GOT3 (cell line): Measurements from ENCODE around the gene HK2.
"Not testable (repeated sequence)": the region's sequence is repeated elsewhere in the genome, so short reads cannot be mapped to it uniquely, and the experiment has no call there.

Experiments used
- DNase-seq: peaks from one replicate; lab custom pipeline; 2025; ENCODE audit warnings: mixed read lengths; lab: John Stamatoyannopoulos, UW

HK2 gene

DNA sequence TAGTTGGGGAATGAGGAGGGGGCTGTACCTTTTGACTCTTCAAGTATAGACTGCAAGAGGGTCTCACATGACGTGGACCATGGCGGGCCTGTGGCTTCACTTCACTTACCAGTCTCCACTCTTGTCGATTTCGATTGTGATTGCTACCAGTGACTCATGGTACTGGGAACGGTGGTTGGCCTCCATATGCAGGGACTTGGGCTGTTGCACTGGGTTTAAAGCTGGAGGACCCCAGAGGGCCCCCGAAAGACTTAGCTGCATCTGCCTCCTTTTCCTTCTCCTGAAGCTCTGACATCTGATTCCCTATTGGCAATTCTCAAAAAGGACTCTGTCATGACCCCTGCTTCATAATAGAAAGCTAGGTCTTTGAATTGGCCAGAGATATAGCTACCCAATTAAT lies 43.4 kb downstream of the HK2 start:
- DNase-seq: no peak

- no peak for DNase-seq
Observed at GRCh38 chr2:74877781-74878433, 44.0 kb downstream of the HK2 start.

- DNase-seq: no peak
Observed at GRCh38 chr2:74878551-74878950, 44.6 kb downstream of the HK2 start.

DNA sequence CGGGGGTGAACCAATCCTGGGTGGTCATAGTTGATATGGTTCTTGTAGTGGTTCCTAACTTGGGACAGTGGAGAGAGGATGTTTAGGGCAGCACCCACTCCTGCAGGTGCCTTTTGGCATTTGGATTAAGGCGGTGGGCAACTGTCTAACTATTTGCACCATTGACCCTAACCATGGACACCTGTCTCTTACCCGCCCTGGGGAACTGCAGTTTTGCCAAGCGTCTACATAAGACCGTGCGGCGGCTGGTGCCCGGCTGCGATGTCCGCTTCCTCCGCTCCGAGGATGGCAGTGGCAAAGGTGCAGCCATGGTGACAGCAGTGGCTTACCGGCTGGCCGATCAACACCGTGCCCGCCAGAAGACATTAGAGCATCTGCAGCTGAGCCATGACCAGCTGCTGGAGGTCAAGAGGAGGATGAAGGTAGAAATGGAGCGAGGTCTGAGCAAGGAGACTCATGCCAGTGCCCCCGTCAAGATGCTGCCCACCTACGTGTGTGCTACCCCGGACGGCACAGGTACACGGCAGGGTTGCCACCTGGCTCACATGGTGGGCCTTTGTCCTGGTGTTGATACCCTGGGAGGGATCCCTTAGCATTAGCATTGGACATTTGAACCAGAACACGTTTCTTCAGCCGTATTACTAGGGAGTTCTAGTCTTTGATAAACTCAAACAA lies 46.3 kb downstream of the HK2 start:
- no peak for DNase-seq

- no peak for DNase-seq
Observed at GRCh38 chr2:74881176-74881575, 47.2 kb downstream of the HK2 start.

GRCh38 chr2:74881626-74882298 lies 47.8 kb downstream of the HK2 start:
- DNase-seq: no peak

DNA sequence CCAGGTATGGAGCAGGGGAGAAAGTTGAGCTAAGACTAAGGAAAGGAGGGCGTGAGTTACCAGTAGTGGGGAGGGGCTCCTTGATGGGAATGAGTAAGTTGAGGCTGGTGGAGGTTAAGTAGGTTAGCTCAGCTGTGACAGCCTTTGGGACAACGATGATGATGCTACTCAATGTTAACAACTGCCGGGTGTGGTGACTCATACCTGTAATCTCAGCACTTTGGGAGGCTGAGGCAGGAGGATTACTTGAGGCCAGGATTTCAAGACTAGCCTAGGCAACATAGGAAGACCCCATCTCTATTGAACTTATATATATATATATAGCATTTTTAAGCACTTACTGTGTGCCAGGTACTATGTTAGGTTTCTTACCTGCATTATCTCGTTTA lies 48.4 kb downstream of the HK2 start:
- DNase-seq: no peak

GRCh38 chr2:74883011-74883410 lies 49.1 kb downstream of the HK2 start:
- DNase-seq: no peak

- no peak for DNase-seq
Observed at GRCh38 chr2:74884118-74884762, 50.3 kb downstream of the HK2 start.

GRCh38 chr2:74884866-74885265 lies 50.9 kb downstream of the HK2 start:
- no peak for DNase-seq

DNA sequence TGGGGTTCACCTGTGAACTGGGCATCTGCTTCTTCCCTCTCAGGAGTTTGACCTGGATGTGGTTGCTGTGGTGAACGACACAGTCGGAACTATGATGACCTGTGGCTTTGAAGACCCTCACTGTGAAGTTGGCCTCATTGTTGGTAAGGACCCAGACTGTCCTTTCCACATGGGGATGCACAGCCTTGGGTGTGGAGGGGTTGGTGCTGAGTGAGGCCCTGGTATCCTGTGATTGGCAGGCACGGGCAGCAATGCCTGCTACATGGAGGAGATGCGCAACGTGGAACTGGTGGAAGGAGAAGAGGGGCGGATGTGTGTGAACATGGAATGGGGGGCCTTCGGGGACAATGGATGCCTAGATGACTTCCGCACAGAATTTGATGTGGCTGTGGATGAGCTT lies 52.3 kb downstream of the HK2 start:
- DNase-seq: no peak

GRCh38 chr2:74886811-74887210 lies 52.9 kb downstream of the HK2 start:
- no peak for DNase-seq

DNA sequence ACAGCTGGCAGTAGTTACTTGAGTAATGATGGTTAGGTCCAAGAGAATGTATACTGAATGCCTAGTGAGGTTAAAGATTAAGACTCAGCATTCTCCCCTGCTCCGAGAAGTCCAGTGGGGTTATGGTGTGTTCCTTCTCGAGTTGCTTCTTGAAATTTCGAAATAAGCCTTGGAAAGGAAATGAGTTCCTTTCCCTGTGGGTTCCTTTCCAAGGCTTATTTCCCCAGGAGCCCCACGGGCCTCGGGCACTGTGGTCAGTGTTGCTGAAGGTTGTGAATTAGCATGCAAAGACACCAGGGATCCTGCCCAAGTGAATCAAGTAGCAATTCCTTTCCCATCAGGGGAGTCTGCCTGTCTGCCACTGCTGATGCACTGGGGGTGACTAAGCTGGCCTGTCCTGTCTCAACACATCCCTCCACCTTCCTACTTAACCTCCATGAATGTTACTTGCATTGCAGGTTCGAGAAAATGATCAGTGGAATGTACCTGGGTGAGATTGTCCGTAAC lies 53.6 kb downstream of the HK2 start:
- DNase-seq: peak; percentile 21

DNA sequence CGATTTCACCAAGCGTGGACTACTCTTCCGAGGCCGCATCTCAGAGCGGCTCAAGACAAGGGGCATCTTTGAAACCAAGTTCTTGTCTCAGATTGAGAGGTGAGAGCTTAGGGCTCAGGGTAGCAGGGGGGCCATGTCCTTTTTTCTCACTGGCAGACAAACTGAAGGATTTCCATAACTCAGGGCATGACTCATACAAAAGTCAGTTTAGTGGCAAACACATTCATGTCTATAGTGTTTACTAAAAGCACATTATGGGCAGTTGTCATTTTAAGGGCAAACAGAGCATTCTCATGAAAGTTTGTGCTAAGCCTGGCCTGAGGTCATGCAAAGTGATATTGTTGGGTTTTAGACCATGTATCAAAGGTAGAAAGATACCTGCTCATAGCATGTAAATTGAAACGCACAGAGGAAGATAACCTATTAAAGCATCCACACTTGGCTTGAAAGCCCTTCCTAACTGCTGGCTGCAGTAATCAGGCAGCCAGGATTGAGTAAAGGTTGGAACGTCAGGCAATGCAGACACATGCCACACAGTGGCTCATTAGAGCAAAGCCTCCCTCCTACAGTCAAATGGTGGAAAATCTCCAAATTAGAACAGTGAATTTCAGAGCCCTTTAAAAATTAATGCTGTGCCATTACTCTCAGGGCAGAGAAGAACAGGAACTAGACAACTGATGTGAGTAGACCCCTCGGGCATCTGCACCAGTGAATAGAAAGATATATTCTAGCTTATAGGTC lies 54.2 kb downstream of the HK2 start:
- no peak for DNase-seq

- no peak for DNase-seq
Observed at GRCh38 chr2:74889159-74889558, 55.2 kb downstream of the HK2 start.

DNA sequence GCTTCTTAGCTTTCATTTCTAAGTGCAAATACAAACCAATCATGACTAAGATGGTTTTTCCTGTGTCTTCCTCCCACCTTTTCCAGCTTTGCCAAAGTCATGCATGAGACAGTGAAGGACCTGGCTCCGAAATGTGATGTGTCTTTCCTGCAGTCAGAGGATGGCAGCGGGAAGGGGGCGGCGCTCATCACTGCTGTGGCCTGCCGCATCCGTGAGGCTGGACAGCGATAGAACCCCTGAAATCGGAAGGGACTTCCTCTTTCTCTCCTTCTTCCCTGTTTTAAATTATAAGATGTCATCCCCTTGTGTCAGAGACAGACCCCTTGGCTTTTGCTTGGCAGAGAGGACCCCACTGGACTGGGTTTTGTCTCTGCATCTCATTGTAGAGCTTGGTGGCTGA lies 56.8 kb downstream of the HK2 start:
- no peak for DNase-seq

DNA sequence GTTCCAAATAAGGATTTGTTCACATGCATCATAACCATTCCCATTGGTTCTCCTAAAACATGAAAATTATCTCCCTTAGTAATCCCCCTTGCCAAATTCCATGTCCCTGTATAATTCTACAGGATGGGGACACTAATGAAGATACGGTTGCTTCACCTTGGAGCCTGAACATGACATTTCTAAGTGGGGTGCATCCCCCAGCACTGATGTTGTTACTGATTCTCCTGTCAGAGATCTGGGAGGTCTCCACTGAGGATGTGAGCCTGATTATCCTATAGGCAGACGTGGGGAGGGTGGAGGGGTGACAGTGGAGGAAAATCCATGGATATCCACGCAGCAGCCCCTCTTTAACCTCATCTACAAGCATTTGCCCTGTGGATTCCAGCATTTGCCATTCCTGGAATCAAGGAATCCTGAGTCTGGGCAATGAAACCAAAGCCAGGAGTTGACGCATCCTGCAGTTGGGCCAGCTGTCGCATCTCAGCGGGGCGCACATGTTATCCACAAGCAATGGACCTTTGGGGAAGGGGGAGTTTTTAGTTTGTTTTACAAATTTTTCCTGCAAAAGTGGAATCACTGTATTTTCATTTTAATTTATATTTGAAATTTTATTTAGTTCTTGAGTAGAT lies 57.3 kb downstream of the HK2 start:
- DNase-seq: no peak

DNA sequence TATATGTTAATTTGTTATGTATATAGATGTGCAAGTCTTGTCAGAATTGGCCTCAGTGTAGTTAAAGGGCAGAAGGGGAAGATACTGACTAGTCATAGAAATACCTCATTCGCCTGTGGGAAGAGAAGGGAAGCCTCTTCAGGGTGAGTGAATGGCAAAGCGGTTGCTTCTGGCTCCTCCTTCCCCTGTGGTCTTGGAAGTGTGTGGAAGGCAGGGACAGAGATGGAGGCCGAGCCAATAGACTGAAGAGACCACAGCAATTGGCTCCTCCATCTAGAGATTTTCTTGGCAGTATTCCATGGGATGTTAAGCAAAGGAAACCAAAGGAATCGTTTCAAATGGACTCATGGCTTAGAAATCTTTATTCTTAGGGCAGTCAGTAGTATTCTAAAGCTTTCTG lies 57.9 kb downstream of the HK2 start:
- not testable (repeated sequence) for DNase-seq

DNA sequence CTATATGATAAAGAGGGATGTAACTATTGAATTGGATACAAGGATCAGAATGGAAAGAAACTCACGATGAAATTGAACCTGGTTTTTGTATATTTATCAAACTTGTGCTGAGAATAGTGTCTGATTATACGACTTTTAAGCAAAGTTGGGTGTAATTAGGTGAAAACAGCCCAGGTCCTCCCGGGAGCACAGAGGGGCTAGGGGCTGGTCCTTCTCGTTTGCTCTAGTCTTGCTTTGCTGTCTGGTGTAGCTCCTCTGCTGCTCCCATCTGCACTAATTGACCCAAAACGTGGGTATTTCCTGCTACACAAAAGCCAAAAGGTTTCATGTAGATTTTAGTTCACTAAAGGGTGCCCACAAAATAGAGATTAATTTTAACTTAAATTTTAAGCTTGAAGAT lies 58.7 kb downstream of the HK2 start:
- DNase-seq: no peak

DNA sequence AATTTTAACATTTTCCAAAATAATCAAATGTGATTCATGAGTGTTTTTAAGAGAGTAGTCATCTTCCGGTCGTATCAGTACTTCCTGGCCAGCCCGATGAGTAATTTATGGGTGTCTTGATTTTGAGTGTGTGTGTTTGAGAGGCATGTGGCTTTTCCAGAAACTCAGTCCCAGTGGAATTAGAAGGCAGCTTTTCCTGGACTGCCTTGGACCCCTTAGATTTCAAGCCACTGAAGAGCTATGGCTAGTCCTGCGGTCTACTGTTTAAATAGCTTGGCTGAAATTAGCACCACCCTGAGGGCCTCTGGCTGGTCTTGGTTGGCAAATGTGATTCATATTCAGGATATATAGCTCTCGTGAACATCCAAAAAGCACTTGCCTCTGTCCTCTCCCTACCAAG lies 59.4 kb downstream of the HK2 start:
- no peak for DNase-seq

DNA sequence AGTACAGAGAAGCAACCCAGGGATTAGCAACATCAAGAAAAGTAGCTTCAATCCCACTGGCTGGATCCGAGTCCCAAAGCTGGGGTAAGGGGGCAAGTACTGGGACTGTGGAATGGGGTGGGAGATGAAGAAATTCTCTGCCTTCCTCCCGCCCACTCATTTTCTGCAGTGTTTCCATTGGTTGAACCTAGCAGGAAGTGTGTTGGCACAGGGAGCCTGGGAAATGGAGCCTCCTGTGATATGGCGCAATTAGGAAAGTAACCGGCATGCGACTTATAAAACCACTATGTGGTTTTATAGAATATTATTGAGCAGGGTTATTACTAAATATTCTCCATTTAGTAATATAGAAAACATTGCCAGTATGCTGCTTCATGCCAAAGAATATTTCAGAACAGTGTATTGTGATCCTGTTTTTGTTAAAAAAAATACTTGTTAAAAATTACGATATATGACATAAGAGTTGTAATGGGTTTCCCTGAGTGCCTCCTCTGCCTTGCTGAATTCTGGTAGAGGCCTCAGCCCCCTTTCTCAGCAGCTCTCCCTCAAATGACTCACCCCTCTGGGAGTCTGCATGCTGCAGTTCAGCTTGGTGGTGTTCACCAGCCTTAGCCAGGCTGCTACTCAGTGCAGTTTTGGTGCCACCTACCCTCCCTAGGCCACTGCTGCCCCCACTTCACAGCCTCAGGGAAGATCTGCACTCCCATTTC lies 60.5 kb downstream of the HK2 start:
- no peak for DNase-seq
